ENCODE results near the gene SORCS1.

The SORCS1 gene

DNA sequence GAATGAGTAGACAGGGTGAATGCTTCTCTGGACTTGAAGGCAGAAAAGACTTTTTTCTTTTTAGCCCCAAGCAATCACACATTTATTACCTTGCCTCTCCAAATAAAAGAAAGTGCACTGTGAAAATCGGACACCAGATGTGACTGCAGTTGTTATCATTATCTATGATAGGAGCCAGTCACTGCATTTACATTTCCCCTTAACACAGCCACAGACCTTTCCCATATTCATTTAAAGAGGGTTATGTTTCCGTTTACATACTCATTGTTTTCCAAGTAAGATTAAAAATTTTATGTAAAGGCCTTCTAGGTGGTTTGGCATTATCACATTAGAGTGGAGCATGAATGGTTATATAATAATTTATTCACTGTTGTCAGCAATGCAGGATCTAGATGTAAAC lies 586.8 kb downstream of the SORCS1 start:
- no peak for DNase-seq (ENCODE audit: insufficient read length, low spot score)
- TF ChIP-seq POLR2A (IDR thresholded peaks at IDR 0.05; ENCODE audit: low read depth, low read length) = no peak
- no peak for FAIRE-seq

DNA sequence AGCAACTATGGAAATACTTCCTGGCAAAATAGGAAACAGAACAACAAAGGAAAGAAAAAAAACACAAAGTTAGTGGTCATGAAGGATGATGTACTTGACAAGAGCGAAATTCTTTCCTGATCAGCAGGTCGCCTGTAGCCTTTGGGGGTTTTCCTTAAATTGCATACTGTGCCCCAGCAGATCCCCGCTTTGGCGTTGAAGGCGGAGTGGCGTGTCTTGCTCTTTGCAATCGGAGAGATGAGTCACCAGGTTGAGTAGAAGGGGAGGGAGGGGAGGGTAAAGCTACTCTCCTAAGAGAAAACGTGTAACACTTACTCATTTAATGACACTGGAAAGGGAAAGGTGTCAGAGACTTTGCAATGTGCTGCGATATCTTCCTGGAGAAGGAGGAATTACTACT lies 587.2 kb downstream of the SORCS1 start:
- DNase-seq (ENCODE audit: insufficient read length, low spot score) = peak; percentile 10
- no peak for FAIRE-seq
- no peak for TF ChIP-seq POLR2A (IDR thresholded peaks at IDR 0.05; ENCODE audit: low read depth, low read length)

DNA sequence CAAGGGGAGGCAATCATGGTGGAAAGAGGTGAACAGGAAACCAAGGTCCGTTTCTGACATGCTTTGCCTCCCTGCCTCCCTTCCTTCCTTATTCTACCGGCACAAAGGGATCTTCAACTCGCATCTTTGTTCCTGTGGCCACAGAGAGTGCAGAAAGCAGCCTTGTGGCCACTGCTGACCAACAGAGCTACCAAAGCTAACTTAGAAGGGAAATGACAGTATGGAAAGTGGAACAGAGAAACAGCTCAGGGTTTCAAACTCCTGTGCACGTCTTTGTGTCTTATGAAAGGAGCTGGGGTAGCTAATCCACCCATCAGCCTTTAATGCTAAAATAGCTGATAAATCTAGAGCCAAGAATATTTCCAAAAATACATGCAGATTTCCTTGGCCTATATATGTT lies 588.0 kb downstream of the SORCS1 start:
- no peak for FAIRE-seq
- DNase-seq (ENCODE audit: insufficient read length, low spot score) = no peak
- no peak for TF ChIP-seq POLR2A (IDR thresholded peaks at IDR 0.05; ENCODE audit: low read depth, low read length)

DNA sequence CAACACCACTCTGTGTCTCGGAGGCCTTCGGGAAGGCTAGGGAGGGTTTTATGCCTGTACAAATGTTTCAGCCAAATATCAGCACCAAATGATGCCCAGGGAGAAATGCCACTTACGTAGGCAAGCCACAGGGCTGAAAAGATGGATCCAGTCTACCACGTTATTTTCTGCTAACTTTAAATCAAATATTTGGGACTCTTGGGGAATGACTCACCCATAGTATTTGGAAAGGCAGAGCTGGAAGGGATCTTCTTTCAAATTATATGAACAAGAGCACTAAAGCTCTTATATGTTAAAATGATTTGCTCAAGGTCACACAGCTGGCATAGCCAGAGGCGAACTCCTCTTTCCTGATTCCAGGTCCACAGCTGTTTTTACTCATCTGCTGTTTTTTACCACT lies 591.4 kb downstream of the SORCS1 start:
- DNase-seq (ENCODE audit: insufficient read length, low spot score) (no peak), FAIRE-seq (no peak)
- no peak for TF ChIP-seq POLR2A (IDR thresholded peaks at IDR 0.05; ENCODE audit: low read depth, low read length)

DNA sequence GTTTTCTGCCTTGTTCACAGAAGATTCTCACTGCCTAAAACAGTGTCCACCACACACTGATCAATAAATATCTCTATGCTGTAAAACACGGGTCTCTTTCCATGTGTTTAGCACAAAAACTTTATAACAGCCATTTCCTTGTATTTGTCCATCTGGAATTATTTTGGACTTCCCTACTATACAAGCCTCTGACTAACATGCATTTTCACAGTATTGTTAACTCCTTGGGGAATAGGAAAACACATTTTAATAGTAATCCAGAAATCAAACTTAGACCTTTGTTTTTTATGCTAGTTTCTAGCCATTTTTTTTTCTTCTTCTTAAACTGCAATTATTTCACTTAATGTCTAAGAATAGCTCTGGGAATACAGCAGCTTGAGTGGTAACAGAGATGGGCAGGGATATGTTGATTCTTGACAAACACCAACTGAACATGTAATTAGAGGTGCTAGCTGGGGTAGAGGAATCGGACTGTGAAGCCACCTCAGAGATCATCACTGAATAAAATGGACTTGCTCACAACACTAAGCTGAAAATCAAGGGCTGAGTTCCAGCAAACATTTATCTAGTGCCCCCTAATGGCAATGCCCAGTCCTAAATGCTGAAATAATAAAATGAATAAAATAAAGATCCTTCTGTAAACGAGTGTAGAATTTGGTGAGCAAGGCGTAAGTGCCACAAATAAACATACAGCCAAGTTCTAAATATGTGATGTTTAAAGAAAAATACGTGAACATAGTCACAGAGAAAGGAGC lies 593.1 kb downstream of the SORCS1 start:
- DNase-seq (ENCODE audit: insufficient read length, low spot score) = no peak

DNA sequence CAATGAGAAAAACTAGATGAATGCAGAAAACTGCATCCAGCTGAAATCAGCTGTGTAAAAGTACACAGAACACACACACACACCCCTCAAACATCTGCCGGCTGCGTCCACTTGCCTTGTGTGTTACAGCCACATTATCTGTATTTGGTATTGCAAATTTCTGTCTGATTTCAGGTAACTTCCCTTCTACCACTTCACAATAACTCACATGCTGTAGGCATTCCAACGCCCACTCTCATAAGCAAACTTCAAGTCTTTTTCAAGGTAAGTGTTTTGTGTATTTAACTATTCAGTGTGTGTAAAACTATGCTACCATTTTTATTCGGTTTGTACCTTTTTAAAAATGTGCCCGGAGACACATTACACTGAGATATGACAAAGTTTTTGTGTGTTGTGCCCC lies 594.2 kb downstream of the SORCS1 start:
- no peak for TF ChIP-seq POLR2A (IDR thresholded peaks at IDR 0.05; ENCODE audit: low read depth, low read length)
- DNase-seq (ENCODE audit: insufficient read length, low spot score) (no peak), FAIRE-seq (no peak)

More for the DNA sequence above, 593.1 kb downstream of the SORCS1 start:
- no peak for FAIRE-seq
- TF ChIP-seq POLR2A (IDR thresholded peaks at IDR 0.05; ENCODE audit: low read depth, low read length) = no peak

DNA sequence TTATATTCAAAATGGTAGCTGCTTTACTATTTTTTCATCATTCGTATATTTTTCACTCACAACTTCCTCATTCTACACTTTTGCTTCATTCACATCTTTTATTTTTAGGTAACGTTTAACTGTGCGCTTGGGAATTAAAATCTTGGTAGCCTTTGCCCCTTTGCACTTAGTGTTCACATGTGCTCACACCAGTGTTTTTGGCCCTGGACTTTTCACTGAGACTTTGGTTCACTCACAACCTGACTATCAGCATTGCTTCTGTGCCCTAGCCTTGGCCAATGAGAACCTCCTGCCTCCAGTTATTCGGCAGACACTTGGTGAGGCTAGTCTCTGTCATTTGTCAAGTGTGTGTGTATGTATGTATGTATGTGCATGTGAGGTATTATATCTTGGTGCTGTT lies 596.9 kb downstream of the SORCS1 start:
- DNase-seq (ENCODE audit: insufficient read length, low spot score) = no peak
- TF ChIP-seq POLR2A (IDR thresholded peaks at IDR 0.05; ENCODE audit: low read depth, low read length) = no peak
- FAIRE-seq = no peak

DNA sequence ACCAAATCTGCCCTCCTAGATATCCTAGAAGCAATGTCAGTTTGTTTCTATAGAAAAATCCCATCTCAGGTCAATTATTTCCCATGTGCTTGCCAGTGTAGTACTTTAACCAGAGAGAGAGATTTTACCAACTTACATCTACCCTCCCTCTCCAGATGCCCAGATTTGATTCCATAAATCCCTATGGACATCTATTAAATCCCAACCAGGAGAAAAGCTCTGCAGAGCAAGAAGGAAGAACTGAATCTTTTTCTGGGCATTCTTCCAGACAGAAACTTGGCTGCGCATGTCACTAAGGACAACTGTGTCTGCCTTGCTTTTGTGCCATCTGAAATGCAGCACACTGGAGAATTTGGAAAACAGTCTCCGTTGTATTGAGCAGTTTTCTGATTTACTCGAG lies 597.6 kb downstream of the SORCS1 start:
- no peak for DNase-seq (ENCODE audit: insufficient read length, low spot score)
- TF ChIP-seq POLR2A (IDR thresholded peaks at IDR 0.05; ENCODE audit: low read depth, low read length) = no peak
- FAIRE-seq = no peak

DNA sequence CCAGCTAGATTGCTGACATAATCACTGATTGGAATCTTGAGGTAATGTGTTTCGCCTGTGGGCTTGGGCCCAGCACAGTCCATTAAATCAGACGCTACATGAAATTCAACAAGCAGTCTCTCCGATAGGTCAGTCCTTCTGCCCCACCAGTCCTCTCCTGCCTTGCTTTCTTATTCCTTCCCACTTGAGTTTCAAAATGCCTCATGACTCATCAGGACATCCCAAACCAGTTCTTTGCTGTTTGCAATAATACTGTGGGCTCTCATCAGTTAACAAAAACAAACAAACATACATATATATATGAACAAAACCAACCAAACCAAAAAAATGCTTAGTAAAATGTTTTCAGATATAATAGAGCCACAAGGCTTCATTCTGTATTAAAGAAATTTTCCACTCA lies 599.0 kb downstream of the SORCS1 start:
- FAIRE-seq = no peak
- TF ChIP-seq POLR2A (IDR thresholded peaks at IDR 0.05; ENCODE audit: low read depth, low read length) = no peak
- no peak for DNase-seq (ENCODE audit: insufficient read length, low spot score)

DNA sequence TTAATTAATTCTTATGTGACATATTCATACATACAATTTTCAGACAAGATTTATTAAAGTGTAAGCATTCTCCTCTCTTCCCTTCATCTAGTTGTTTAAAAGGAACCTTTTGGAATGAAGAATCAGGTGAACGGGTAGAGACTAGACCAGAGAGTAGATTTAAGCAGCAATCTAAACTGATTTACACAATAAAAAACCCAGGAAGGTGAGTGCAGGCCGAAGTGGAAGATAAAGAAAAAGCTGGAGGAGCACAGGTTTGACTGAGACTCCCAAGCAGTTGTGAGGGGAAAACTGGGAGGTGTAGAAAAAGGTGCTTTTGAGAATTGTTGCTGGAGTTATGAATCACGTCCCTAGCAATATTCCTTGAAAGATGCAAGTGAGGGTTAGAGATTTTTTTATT lies 601.1 kb downstream of the SORCS1 start:
- TF ChIP-seq POLR2A (IDR thresholded peaks at IDR 0.05; ENCODE audit: low read depth, low read length) = no peak
- FAIRE-seq (no peak), DNase-seq (ENCODE audit: insufficient read length, low spot score) (no peak)

DNA sequence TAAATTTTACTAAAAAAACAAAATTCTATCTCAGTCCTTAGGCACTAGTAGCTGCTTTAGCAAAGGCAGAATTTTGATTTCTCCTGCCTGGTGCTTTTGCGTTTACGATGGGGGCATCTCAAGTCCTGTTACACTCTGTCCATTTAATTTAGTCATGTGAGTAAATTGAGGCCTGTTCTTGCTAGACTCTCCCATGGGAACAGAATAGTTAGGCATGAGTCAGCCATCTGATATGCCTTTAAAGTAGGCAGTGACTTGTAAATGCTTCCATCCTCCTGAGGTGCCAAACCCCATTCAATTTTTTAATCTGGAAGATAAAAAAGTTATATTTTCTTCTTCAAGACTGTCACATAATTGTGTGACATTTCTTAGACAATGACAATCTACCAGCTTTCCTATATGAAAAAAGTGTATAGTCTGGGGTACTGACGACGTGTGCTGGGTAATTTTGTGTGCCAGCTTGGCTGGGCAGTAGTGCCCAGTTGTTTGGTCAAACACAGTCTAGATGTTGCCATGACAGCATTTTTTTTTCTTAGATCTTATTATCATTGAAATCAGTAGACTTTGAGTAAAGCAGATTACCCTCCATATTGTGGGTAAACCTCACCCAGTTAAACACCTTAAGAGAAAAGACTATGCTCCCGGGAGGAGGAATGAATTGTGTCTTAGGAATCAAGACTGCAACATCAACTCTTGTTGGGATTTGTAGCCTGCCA lies 603.4 kb downstream of the SORCS1 start:
- FAIRE-seq = no peak
- DNase-seq (ENCODE audit: insufficient read length, low spot score) = no peak
- TF ChIP-seq POLR2A (IDR thresholded peaks at IDR 0.05; ENCODE audit: low read depth, low read length) = no peak

DNA sequence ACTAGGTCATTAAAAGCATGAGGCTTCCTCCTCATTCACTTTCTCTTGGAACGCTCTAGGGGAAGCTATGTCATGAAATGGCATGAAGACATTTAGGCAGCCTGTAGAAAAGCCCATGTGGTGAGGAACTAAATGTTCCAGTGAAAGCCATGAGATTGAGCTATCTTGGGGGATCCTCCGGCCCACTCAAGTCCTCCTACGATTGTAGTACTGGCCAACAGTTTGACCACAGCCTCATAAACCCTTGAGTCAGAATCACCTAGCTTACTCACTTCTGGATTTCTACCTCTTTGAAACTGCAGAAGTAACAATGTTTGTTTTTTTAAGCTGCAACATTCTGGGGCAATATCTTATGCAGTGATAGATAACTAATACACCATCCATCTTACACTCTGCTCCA lies 605.1 kb downstream of the SORCS1 start:
- DNase-seq (ENCODE audit: insufficient read length, low spot score) = no peak
- FAIRE-seq = no peak
- TF ChIP-seq POLR2A (IDR thresholded peaks at IDR 0.05; ENCODE audit: low read depth, low read length) = no peak

DNA sequence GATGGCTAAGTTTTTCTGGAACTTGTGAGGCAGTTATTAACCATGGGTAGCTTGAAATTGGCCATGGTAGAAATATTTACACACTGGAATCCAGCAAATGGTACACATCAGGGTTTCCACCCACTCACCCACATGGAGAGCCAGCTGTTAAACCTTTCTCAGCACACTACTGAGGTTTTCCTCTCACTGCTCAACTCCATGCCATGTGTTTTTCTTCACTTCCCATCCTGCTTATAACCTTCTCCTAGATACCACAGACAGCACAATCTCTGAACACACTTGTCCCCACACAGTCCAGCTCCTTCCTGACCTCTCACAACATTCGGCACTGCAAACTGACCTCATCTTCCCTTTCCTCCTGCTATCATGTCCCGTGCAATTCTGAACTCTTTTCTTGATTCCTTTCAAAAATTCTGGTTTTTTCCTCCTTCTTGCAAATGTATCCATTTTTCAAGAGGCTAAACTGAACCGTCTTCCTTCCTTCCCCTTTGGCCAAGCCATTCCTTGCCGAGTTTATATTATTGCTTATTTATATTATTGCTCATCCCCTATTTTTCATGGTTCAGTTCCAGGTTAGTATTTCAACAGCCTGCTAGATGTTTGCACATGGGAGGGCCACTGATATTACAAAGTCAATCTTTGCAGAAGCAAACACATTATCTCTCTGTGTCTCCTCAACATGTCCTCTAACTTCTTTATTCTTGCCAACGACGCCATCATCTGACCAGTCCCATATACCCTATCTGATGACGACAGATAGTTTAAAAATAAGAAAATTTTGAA lies 606.4 kb downstream of the SORCS1 start:
- DNase-seq (ENCODE audit: insufficient read length, low spot score) (no peak), FAIRE-seq (no peak)
- TF ChIP-seq POLR2A (IDR thresholded peaks at IDR 0.05; ENCODE audit: low read depth, low read length) = no peak

DNA sequence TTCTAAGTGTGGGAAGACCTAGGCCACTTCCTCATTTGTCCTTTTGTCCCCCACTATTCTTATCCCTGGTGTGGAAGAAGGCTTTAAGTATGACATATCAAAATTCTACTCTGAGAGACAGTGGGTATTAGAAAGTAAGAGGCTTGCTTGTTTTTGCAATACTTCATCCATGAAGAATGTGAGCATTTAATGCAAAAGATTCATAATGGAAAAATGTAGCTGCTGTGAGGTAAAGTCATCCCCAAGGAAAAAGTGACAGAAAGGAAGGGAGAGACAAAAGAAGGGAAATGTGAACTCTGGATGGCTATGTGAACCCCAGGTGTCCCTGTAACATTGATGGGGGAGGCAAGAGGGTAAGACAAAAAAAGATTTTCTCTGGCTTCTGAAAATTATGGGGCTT lies 607.5 kb downstream of the SORCS1 start:
- FAIRE-seq = no peak

More for the DNA sequence above, 607.5 kb downstream of the SORCS1 start:
- DNase-seq (ENCODE audit: insufficient read length, low spot score) = no peak
- no peak for TF ChIP-seq POLR2A (IDR thresholded peaks at IDR 0.05; ENCODE audit: low read depth, low read length)
